ENCODE results near the gene TBC1D22B.
"Not testable (repeated sequence)": the region's sequence is repeated elsewhere in the genome, so short reads cannot be mapped to it uniquely, and the experiment has no call there.

The TBC1D22B gene

GRCh38 chr6:37331047-37331446 lies 73.5 kb downstream of the TBC1D22B start:
- no peak for DNase-seq (ENCODE audit: low read depth in 1 of 2, low spot score in 1 of 2)
- no peak for TF ChIP-seq JUND (IDR thresholded peaks at IDR 0.05; ENCODE audit: low read depth)
- in situ Hi-C loops (cut with HindIII; ENCODE audit: low pct_unique_long_range_greater_than_20kb, low sequenced_read_pairs) = no loop called here

DNA sequence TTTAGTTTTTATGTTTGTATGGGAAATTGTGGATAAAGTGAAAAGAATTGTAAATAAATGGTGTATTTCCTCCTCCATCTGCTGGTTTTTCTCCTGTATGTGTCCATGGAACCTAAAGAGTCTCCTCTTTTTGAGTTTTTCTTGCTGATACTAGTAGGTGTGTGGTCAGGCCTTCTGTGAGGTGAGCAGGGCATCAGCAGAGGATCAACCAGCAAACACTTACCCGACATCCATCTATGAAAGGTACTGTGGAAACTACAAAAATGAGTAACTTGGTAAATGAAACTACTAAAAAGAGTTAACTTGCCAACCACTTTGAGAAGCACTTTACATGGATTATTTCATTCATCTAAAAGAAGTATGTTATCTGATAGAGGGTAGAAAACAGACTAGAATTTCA lies 75.3 kb downstream of the TBC1D22B start:
- DNase-seq (ENCODE audit: low read depth in 1 of 2, low spot score in 1 of 2) = no peak

GRCh38 chr6:37334047-37334446 lies 76.5 kb downstream of the TBC1D22B start:
- in situ Hi-C loops (cut with HindIII; ENCODE audit: low pct_unique_long_range_greater_than_20kb, low sequenced_read_pairs) = no loop called here
- DNase-seq (ENCODE audit: low read depth in 1 of 2, low spot score in 1 of 2) = no peak
- TF ChIP-seq JUND (IDR thresholded peaks at IDR 0.05; ENCODE audit: low read depth) = no peak

More for the DNA sequence above, 75.3 kb downstream of the TBC1D22B start:
- no peak for TF ChIP-seq JUND (IDR thresholded peaks at IDR 0.05; ENCODE audit: low read depth)
- in situ Hi-C loops (cut with HindIII; ENCODE audit: low pct_unique_long_range_greater_than_20kb, low sequenced_read_pairs) = no loop called here

DNA sequence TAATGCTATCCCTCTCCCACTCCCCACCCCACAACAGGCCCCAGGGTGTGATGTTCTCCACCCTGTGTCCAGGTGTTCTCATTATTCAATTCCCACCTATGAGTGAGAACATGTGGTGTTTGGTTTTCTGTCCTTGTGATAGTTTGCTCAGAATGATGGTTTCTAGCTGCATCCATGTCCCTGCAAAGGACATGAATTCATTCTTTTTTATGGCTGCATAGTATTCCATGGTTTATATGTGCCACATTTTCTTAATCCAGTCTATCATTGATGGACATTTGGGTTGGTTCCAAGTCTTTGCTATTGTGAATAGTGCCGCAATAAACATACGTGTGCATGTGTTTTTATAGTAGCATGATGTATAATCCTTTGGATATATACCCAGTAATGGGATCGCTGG lies 80.7 kb downstream of the TBC1D22B start:
- in situ Hi-C loops (cut with HindIII; ENCODE audit: low pct_unique_long_range_greater_than_20kb, low sequenced_read_pairs); DNase-seq (ENCODE audit: low read depth in 1 of 2, low spot score in 1 of 2): not testable (repeated sequence)

- in situ Hi-C loops (cut with HindIII; ENCODE audit: low pct_unique_long_range_greater_than_20kb, low sequenced_read_pairs) = no loop called here
- no peak for TF ChIP-seq JUND (IDR thresholded peaks at IDR 0.05; ENCODE audit: low read depth)
- no peak for DNase-seq (ENCODE audit: low read depth in 1 of 2, low spot score in 1 of 2)
Observed at GRCh38 chr6:37338745-37339255, 81.2 kb downstream of the TBC1D22B start.

DNA sequence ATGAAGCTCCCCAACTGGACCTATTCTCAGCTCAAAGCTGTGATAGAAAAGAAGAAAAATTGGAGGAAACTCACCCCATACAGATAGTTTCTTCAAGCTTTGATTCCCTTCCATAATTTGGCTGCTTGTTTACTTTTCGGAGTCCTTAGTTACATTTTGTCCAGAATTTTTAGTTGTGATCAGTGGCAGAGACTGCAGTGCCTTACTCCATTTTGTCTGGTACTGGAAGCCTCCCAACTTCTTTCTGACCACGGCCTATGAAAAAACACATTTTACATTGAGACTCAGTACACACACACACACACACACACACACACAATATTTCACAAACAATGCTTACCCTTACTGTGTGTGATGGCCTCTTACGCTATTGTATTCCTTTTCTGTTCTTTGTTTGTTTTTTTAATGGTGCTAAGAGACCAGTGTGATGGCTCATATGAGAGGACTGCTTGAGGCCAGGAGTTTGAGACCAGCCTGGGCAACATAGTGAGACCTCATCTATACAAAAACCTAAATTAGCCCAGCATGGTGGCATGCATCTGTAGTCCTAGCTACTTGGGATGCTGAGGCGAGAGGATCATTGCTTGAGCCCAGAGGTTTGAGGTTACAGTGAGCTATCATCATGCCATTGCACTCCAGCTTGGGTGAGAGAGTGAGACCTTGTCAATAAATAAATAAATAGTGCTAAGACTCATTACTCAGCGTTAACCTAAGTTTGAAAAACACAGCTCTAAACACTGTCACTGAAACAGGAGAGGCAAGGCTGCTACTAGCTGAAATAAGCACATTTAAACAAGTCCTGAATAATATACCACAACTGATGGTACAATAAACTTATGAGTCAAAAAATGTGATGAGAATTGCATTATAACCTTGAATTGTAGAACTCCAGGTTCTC lies 82.4 kb downstream of the TBC1D22B start:
- DNase-seq (ENCODE audit: low read depth in 1 of 2, low spot score in 1 of 2) = no peak
- in situ Hi-C loops (cut with HindIII; ENCODE audit: low pct_unique_long_range_greater_than_20kb, low sequenced_read_pairs) = no loop called here
- TF ChIP-seq JUND (IDR thresholded peaks at IDR 0.05; ENCODE audit: low read depth) = no peak

DNA sequence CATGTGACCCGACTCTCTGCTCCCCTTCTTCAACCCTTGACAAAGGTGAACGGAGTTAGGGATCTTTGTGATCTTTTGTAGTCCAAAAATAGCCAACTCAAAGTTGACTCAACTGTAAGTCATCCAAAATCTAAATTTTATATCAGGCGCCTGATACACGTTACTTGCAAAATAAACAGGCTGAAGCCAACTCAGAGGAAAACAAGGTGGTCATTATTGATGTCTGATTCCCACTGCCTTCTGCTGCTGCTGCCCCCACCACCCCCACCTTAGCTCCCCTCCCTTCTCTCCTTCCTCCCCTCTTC lies 83.0 kb downstream of the TBC1D22B start:
- no peak for DNase-seq (ENCODE audit: low read depth in 1 of 2, low spot score in 1 of 2)
- no peak for TF ChIP-seq JUND (IDR thresholded peaks at IDR 0.05; ENCODE audit: low read depth)
- in situ Hi-C loops (cut with HindIII; ENCODE audit: low pct_unique_long_range_greater_than_20kb, low sequenced_read_pairs) = no loop called here

- in situ Hi-C loops (cut with HindIII; ENCODE audit: low pct_unique_long_range_greater_than_20kb, low sequenced_read_pairs) = no loop called here
- DNase-seq (ENCODE audit: low read depth in 1 of 2, low spot score in 1 of 2) = no peak
- TF ChIP-seq JUND (IDR thresholded peaks at IDR 0.05; ENCODE audit: low read depth) = no peak
Observed at GRCh38 chr6:37343248-37343647, 85.7 kb downstream of the TBC1D22B start.

- no peak for TF ChIP-seq JUND (IDR thresholded peaks at IDR 0.05; ENCODE audit: low read depth)
- in situ Hi-C loops (cut with HindIII; ENCODE audit: low pct_unique_long_range_greater_than_20kb, low sequenced_read_pairs) = no loop called here
- no peak for DNase-seq (ENCODE audit: low read depth in 1 of 2, low spot score in 1 of 2)
Observed at GRCh38 chr6:37344308-37344707, 86.7 kb downstream of the TBC1D22B start.

- in situ Hi-C loops (cut with HindIII; ENCODE audit: low pct_unique_long_range_greater_than_20kb, low sequenced_read_pairs); DNase-seq (ENCODE audit: low read depth in 1 of 2, low spot score in 1 of 2): not testable (repeated sequence)
Observed at GRCh38 chr6:37345804-37346203, 88.2 kb downstream of the TBC1D22B start.

DNA sequence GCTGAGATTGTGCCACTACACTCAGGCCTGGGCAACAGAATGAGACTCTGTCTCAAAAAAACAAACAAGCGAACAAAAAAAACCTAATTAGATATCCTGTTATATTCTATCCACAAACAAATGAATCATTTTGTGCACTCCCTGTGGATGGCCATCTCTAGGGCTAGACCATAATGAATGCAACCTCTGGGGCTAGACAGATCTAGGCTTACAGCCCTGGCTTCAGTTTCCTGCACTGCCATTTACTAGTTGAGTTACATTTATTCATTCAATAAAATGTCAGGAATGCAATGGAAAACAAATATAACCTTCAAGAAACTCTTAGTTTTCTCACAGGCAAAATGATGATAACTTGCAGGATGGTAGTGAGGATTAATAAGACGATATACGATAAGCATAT lies 89.6 kb downstream of the TBC1D22B start:
- TF ChIP-seq JUND (IDR thresholded peaks at IDR 0.05; ENCODE audit: low read depth) = no peak
- DNase-seq (ENCODE audit: low read depth in 1 of 2, low spot score in 1 of 2) = no peak
- in situ Hi-C loops (cut with HindIII; ENCODE audit: low pct_unique_long_range_greater_than_20kb, low sequenced_read_pairs) = no loop called here

DNA sequence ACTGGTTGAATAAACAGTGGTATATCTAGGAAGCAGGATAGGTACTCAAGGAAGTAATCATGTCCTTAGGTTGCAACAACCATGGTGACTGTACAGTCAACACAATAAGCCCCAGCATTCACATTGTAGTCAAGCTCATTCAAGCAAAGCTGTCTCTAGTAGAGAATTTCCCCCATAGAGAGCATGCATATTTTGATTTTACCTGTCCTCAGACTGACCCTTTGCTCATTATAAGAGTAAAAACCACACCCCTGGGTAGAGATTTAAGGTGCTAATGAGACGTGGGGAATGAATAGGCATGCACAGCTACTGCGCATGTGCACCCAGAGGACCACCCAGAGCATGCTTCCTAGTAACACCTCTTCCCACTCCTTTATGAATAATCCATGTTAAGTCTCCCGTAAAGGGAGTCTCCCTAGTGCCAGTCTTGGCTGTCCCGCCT lies 90.1 kb downstream of the TBC1D22B start:
- in situ Hi-C loops (cut with HindIII; ENCODE audit: low pct_unique_long_range_greater_than_20kb, low sequenced_read_pairs) = no loop called here

DNA sequence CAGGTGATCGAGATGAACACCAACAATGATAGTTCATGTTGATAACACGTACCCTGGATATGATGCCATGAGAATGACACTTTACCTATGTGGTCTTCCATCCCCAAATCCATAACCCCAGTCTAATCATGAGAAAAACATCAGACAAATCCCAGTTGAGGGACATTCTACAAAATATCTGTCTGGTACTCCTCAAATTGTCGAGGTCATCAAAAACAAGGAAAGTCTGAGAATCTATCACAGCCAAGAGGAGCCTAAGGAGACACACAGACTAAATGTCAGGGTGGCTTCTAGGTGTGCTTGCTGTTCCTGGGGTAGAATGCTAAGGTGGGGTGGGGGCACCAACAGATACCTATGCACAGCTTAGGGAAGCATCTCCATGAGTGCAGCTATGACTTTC lies 93.5 kb downstream of the TBC1D22B start:
- in situ Hi-C loops (cut with HindIII; ENCODE audit: low pct_unique_long_range_greater_than_20kb, low sequenced_read_pairs) = no loop called here
- no peak for TF ChIP-seq JUND (IDR thresholded peaks at IDR 0.05; ENCODE audit: low read depth)
- no peak for DNase-seq (ENCODE audit: low read depth in 1 of 2, low spot score in 1 of 2)

More for the DNA sequence above, 90.1 kb downstream of the TBC1D22B start:
- no peak for DNase-seq (ENCODE audit: low read depth in 1 of 2, low spot score in 1 of 2)
- no peak for TF ChIP-seq JUND (IDR thresholded peaks at IDR 0.05; ENCODE audit: low read depth)

- DNase-seq (ENCODE audit: low read depth in 1 of 2, low spot score in 1 of 2) = no peak
- TF ChIP-seq JUND (IDR thresholded peaks at IDR 0.05; ENCODE audit: low read depth) = no peak
- in situ Hi-C loops (cut with HindIII; ENCODE audit: low pct_unique_long_range_greater_than_20kb, low sequenced_read_pairs) = no loop called here
Observed at GRCh38 chr6:37352384-37352783, 94.8 kb downstream of the TBC1D22B start.

Data from T47D (cell line).